AG09309 (cell line): Measurements from ENCODE around the gene TAS2R46.

Experiments used
- DNase-seq: peaks from one replicate; pipeline ENCODE4 v3.0.0-alpha.2; 2010; ENCODE audit warnings: low read depth
- H3K4me3 ChIP-seq: 2 replicates; pipeline ENCODE4 v1.5.1; 2011; ENCODE audit warnings: mild to moderate bottlenecking, low read depth, low read length, moderate library complexity; ENCODE audit not compliant: control insufficient read depth
- CTCF ChIP-seq: IDR thresholded peaks from 2 replicates; pipeline ENCODE4 v1.5.1; 2011; ENCODE audit warnings: mild to moderate bottlenecking, low read depth, low read length, inconsistent platforms; ENCODE audit not compliant: insufficient read depth, control insufficient read depth; ENCODE audit errors: missing control alignments

TAS2R46 gene

GRCh38 chr12:11014234-11014633 lies 47.9 kb downstream of the TAS2R46 start:
- no peak overlapping the region for H3K4me3 ChIP-seq
- TF ChIP-seq CTCF, result no peak

More at GRCh38 chr12:11014234-11014633, 47.9 kb downstream of the TAS2R46 start:
- DNase-seq, result no peak
